Astrocyte of the spinal cord (primary cell): ENCODE data around the gene COX10.

ENCODE experiments used
- DNase-seq: peaks from one replicate; pipeline ENCODE4 v3.0.0; 2011; ENCODE audit warnings: low read depth, low spot score
- H3K4me3 ChIP-seq: 2 replicates; pipeline ENCODE4 v1.5.1; 2011; ENCODE audit warnings: low read depth, mild to moderate bottlenecking, low read length, moderate library complexity
- in situ Hi-C: cut with HindIII; loops from 2 replicates; pipeline ENCODE4 v1.10.0; 2017; ENCODE audit warnings: low sequenced_read_pairs
- TF ChIP-seq, protein P1 (sequence below): IDR thresholded peaks from 2 replicates; pipeline ENCODE4 v1.5.1; 2012; ENCODE audit warnings: low read depth, mild to moderate bottlenecking, low read length, inconsistent platforms

COX10 gene

DNA sequence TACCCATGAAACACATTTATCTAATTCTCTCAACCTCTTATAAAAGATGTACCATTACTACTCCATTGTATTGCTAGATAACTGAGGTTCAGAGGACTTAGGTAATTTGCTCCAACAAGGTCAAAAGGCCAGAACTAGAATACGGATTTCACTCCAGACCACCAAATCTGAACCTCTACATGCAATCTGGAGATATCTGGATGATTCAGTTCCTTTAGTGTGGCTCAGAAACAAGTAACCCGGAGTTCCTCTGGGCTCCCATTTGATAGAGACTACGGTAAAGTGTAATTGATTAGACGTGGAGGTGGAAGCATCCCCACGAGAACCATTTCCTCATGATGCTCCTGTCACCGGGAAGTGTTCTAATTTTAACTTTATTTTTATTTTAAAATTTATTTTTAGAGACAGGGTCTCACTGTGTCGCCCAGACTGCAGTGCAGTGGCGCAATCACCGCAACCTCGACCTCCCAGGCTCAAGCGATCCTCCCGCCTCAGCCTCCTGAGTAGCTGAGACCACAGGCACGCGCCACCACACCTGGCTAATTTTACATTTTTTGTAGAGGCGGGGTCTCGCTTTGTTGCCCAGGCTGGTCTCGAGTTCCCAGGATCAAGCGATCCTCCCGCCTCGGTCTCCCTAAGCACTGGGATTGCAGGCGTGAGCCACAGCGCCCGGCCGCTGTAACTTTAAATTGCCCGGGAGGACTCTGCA lies 608 bp upstream of the COX10 start:
- peak overlapping the region; percentile 94 for H3K4me3 ChIP-seq
- no peak for DNase-seq
- TF ChIP-seq, protein P1, sequence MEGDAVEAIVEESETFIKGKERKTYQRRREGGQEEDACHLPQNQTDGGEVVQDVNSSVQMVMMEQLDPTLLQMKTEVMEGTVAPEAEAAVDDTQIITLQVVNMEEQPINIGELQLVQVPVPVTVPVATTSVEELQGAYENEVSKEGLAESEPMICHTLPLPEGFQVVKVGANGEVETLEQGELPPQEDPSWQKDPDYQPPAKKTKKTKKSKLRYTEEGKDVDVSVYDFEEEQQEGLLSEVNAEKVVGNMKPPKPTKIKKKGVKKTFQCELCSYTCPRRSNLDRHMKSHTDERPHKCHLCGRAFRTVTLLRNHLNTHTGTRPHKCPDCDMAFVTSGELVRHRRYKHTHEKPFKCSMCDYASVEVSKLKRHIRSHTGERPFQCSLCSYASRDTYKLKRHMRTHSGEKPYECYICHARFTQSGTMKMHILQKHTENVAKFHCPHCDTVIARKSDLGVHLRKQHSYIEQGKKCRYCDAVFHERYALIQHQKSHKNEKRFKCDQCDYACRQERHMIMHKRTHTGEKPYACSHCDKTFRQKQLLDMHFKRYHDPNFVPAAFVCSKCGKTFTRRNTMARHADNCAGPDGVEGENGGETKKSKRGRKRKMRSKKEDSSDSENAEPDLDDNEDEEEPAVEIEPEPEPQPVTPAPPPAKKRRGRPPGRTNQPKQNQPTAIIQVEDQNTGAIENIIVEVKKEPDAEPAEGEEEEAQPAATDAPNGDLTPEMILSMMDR: no peak
- in situ Hi-C loops: no loop called here

DNA sequence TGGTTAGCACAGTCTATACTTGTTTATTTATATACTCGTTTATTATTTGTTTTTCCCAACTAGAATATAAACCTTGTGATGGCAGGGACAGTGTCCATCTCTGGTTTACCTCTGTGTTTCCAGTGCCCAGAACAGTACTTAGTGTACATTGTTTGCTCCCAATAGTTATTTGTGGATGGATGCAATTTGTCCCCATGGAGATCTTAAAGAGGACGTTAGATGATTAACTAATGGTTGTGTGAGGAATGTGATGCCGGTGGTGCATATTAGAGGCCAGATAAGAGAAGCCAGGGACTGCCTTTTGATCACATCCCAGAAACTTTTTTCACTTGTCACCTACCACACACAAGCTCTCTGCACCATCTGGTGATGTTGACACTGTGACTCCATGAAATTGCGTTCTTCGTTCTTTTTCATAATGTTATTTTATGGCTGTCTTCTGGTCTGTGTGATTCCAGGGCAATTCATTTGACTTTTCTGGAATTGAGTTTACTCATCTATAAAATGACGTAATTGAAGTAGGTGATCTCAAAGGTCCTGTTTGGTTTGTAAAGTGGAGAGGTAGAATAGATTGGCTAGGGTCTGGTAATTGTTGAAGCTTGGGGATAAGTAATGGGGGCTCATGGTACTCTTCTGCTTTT lies 1.2 kb downstream of the COX10 start:
- in situ Hi-C loops: no loop called here
- peak overlapping the region; percentile 94 for H3K4me3 ChIP-seq
- DNase-seq: no peak
- TF ChIP-seq, protein P1: no peak

DNA sequence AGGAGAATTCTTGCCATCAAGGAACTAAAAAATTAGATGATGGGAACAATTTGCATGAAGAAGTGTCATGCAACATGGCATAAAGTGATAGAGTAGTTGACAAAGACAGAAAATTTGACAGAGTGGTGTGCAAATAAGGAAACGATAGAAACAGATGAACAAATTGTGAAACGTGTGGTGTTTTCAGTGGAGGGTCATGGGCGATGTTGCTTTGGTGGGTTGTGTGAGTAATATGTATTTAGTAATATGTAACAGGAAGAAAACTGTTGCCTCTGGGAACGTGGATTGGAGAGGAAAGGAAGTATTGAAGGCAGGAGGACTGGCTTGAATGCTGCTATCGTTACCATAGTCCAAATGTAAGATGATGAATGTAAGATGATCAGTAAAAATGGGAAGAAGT lies 3.6 kb downstream of the COX10 start:
- H3K4me3 ChIP-seq: no peak overlapping the region
- in situ Hi-C loops: no loop called here
- TF ChIP-seq, protein P1: no peak
- no peak for DNase-seq

DNA sequence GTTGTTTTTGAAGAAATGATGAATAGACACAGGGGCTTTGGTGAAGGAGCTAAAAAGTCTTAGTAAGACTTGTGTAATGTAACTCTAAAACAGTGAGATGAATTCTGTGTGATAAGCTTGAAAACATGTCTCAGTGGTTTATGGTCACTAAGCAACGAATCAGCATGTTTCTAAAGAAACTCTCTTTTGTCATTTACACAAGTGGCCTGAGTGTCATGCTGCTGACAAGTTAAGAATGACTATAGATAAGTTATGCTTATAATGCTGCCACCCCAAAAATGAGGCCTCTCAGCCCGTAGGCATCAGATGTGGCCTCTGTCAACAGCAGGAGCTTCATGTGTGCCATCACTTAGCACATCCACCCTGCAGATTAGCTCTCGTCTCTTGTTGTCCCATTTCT lies 8.7 kb downstream of the COX10 start:
- in situ Hi-C loops: no loop called here
- TF ChIP-seq, protein P1: no peak
- no peak for DNase-seq
- no peak overlapping the region for H3K4me3 ChIP-seq

DNA sequence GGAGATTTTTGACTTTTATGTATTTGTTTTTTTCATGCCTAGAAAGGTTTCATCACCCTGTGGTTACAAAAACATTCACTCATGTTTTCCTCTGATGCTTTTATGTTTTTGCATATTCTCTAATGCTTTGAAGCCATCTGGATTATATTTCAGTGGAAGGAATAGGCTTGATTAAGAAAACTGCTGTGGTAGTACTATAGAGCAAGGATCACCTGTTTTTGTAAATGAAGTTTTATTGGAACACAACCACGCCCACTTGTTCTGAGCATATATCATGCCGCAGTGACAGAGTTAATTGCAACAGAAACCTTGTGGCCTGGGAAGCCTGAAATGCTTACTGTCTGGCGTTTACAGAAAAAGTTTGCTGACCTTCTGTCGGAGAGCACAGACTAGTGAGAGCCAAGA lies 11.5 kb downstream of the COX10 start:
- DNase-seq: no peak
- in situ Hi-C loops: no loop called here
- TF ChIP-seq, protein P1: no peak
- H3K4me3 ChIP-seq: no peak overlapping the region

DNA sequence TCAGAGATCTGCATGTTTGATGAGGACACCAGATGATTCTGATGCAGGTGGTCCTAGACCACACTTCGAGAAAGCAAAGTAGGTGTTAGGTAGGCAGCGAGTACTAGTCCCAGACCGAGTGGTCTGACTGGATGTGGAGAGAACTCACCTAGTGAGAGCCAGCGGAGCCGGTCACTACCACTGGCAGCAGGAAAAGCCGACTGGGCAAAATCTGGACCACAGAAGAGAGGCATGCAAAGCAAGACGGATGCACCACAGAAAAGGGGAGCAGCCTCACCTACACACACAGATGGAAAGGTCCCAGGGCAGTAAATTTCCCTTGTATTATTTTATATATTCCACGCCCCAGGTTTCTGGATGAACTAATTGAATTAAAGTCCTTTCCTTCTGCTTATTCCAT lies 13.5 kb downstream of the COX10 start:
- TF ChIP-seq, protein P1: no peak
- no peak overlapping the region for H3K4me3 ChIP-seq
- in situ Hi-C loops: no loop called here
- DNase-seq: no peak
